ENCODE data around the gene GUCY1A1.

The GUCY1A1 gene

DNA sequence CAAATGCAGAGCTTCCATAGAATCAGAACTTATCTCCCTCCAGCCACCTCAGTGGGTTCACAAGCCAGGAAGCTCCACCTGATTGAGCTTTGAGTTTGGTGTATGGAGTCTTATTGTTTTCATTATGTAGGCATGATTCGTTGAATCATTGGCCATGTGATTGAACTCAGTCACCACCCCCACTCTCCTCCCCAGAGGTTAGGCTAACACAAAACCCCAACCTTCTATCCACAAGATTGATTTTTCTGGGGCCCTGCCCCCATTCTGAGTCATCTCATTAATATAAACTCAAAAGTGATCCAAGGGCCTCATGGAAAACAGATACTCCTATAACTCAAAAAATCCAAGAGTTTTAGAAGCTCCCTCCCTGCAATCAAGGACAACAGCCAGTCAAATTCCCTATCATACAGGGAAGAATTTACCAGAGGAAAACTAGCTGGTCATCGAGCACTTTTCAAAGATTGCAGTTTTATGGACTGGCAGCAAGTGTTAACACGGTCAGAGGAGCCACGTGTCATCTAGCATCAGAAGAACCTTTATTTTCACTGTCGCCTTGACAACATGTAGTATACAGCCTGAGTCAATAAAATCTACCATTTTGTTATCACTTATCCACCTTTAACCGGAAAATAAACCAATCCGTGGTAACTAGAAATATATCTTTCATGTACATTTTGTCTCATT is 56.3 kb downstream of the GUCY1A1 start:
- Mint-ChIP-seq H3K36me3 (no peaks in the 10 kb centered on the region), H3K9me3 (ENCODE audit: low read depth) (no peaks in the 10 kb centered on the region), H3K27ac (no peak overlapping the region), H3K4me3 (no peak overlapping the region), H3K27me3 (peaks cover 2% of the 10 kb centered on the region), H3K4me1 (ENCODE audit: low read depth) (no peaks in the 10 kb centered on the region)

DNA sequence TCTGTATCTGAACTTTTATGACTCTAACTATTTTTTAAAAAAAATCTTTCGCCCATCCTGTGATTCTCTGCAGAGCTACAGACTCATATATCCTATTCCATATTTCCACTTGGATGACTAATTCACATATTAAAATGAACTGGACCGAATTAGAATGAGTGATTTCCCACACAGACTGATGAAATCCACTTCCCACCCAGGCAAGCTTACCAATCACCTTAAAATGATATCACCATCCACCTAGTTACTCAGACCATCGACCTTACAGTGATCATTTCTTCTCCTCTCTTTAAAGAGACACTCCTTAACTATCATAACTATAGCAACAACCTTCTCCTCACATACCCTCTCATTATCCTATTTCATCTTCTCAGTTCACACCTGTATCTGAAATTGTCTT is 58.1 kb downstream of the GUCY1A1 start:
- Mint-ChIP-seq H3K9me3 (ENCODE audit: low read depth) (no peaks in the 10 kb centered on the region), H3K4me1 (ENCODE audit: low read depth) (no peaks in the 10 kb centered on the region), H3K27ac (no peak overlapping the region), H3K4me3 (no peak overlapping the region), H3K36me3 (no peaks in the 10 kb centered on the region), H3K27me3 (peaks cover 2% of the 10 kb centered on the region)

DNA sequence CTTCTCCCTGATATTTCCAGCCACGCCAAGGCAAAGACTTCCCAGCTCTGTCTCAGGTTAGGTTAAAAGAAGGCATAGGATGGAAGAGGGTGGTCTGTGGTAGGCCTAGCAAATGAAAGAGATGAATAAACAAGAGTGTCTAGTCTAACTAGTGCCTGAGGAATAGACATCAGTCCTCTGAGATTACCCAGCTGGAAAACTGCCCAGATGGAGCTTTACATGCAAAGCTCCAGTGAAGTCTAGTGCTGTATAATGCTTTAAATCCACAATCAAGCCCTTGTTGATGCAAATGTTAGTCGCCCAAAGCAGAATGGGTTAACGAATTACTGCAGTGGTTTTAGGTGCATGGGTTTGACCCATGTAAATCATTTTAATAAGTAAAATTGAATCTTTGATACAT is 67.4 kb downstream of the GUCY1A1 start:
- Mint-ChIP-seq H3K4me1 (ENCODE audit: low read depth) (no peaks in the 10 kb centered on the region), H3K4me3 (no peak overlapping the region)

DNA sequence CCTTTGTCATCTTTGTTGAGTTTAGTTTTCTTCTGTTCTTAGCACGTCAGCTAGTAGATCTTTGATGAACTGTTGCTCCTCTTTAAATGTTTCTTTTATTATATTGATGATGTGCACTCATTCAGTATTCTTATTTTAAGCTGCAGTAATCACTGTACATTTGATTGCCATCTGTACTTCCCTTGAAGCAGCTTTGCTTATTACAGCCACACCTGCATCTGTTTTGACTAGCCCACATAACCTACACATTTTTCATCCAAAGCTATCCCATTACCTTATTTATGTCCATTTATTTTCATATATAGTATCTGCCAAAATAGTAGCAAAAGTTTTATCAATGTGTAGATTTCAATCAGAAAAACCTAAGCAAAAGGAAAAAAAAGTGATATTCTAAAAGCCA is 68.3 kb downstream of the GUCY1A1 start:
- no peak overlapping the region for H3K4me3 Mint-ChIP-seq
- H3K27me3 Mint-ChIP-seq = peaks cover 2% of the 10 kb centered on the region
- H3K9me3 Mint-ChIP-seq (ENCODE audit: low read depth) = no peaks in the 10 kb centered on the region
- no peak overlapping the region for H3K27ac Mint-ChIP-seq
- H3K36me3 Mint-ChIP-seq = no peaks in the 10 kb centered on the region
- no peaks in the 10 kb centered on the region for H3K4me1 Mint-ChIP-seq (ENCODE audit: low read depth)

More for the DNA sequence above, 67.4 kb downstream of the GUCY1A1 start:
- Mint-ChIP-seq H3K27ac (no peak overlapping the region), H3K27me3 (peaks cover 2% of the 10 kb centered on the region), H3K36me3 (no peaks in the 10 kb centered on the region), H3K9me3 (ENCODE audit: low read depth) (no peaks in the 10 kb centered on the region)

DNA sequence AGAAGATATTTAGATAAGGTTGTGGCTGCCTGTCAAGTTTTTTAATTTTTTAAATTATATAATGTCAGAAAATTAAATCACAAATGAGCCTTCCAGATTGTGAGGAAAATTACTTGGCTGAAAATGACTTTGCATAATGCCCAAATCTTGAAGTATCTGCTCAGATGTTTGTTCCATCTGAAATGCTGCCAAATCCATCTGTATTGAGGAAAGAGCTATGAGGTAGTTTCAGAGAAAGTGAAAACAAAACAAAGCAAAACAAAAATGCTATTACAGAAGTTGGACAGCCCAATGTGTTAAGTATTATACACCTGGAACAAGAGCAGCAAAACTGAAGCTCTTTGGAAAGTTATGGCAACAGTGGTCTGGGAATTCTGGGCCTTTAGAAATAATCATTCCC is 68.8 kb downstream of the GUCY1A1 start:
- Mint-ChIP-seq H3K27me3 (peaks cover 2% of the 10 kb centered on the region), H3K4me3 (no peak overlapping the region), H3K27ac (no peak overlapping the region), H3K36me3 (no peaks in the 10 kb centered on the region), H3K4me1 (ENCODE audit: low read depth) (no peaks in the 10 kb centered on the region), H3K9me3 (ENCODE audit: low read depth) (no peaks in the 10 kb centered on the region)

DNA sequence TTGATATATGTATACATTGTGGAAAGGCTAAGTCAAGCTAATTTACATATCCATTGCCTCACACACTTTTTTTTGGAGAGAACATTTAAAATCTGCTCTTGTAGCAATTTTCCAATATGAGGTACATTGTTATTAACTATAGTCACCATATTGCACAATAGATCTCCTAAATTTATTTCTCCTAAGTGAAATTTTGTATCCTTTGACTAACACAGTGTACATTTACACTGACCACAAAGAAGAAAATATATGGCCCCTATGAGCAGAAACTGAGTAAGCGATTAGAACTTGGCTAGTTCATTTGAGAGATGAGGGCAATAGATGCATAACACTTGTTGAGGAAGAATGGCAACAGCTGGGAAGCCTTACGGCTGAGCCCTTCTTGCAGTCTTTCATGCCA is 71.9 kb downstream of the GUCY1A1 start:
- Mint-ChIP-seq H3K27ac (no peak overlapping the region), H3K4me3 (no peak overlapping the region), H3K9me3 (ENCODE audit: low read depth) (no peaks in the 10 kb centered on the region), H3K27me3 (no peaks in the 10 kb centered on the region), H3K4me1 (ENCODE audit: low read depth) (no peaks in the 10 kb centered on the region), H3K36me3 (no peaks in the 10 kb centered on the region)

DNA sequence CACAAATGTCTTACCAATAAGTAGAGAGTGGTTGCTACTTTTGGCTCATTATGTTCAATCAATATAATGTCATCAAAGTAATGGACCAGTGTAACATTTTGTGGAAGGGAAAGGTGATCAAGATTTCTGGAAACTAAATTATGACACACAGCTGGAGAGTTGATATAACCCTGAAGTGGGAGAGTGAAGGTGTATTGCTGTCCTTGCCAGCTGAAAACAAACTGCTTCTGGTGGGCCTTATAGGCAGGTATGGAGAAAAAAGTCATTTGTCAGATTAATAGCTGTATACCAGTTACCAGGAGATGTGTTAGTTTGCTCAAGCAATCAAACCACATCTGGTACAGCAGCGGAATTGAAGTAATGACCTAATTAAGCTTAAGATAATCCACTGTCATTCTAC is 74.9 kb downstream of the GUCY1A1 start:
- H3K27me3 Mint-ChIP-seq = no peaks in the 10 kb centered on the region
- no peak overlapping the region for H3K27ac Mint-ChIP-seq
- no peaks in the 10 kb centered on the region for H3K36me3 Mint-ChIP-seq
- no peaks in the 10 kb centered on the region for H3K4me1 Mint-ChIP-seq (ENCODE audit: low read depth)
- no peaks in the 10 kb centered on the region for H3K9me3 Mint-ChIP-seq (ENCODE audit: low read depth)
- H3K4me3 Mint-ChIP-seq = no peak overlapping the region

DNA sequence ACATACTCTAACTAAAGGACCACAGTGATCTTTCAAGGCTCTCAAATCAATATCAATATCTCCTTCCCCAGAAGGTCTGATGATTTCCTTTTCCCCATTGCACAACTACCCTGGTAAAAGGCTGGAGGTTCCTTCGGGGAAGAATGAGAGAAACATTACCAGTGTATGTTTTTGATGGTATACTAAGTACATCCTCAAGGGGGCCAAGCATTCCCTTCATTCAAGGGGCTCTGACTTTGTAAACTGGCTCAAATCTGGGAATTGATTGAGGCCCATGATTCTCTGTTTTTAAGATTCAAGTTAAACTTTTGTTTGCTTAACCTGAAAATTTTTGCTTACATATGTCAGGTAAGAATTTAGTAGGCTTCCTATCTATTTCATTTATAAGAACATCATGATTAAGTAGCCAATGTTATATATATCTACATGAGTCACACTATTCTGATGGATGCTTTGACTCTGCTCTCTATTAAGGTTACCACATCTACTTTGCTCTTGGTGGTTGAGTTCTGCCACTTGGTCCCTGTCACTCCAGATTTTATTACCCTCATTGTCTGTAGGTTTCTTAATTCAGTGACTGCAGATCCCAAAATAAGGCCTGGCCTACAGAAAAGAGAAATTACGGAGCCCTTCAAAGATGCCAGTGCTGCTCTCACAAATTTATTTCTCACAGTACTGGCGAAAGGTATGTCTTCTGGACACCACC is 75.8 kb downstream of the GUCY1A1 start:
- Mint-ChIP-seq H3K36me3 (no peaks in the 10 kb centered on the region), H3K4me1 (ENCODE audit: low read depth) (no peaks in the 10 kb centered on the region), H3K4me3 (no peak overlapping the region), H3K9me3 (ENCODE audit: low read depth) (no peaks in the 10 kb centered on the region), H3K27ac (no peak overlapping the region), H3K27me3 (no peaks in the 10 kb centered on the region)

DNA sequence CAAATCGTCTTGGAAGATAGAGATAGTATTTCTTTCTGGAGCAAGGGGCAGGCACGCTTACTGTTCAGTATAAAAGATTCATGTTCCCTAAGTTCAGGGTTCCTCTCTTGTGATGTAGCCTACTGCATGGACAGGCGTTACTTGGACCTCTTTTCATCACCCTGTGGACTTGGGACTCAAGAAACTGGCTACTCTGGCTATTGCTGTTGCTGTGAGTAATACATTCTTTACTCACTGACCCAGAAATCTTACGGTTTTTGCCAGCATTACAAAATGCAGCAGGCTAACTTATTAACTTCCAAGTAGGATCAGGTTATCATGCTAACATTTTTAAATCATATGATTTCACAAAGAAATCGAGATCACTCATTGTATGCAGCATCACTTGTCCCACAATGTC is 79.3 kb downstream of the GUCY1A1 start:
- no peaks in the 10 kb centered on the region for H3K27me3 Mint-ChIP-seq
- no peaks in the 10 kb centered on the region for H3K36me3 Mint-ChIP-seq
- no peaks in the 10 kb centered on the region for H3K9me3 Mint-ChIP-seq (ENCODE audit: low read depth)
- no peaks in the 10 kb centered on the region for H3K4me1 Mint-ChIP-seq (ENCODE audit: low read depth)
- H3K4me3 Mint-ChIP-seq = no peak overlapping the region
- H3K27ac Mint-ChIP-seq = no peak overlapping the region

DNA sequence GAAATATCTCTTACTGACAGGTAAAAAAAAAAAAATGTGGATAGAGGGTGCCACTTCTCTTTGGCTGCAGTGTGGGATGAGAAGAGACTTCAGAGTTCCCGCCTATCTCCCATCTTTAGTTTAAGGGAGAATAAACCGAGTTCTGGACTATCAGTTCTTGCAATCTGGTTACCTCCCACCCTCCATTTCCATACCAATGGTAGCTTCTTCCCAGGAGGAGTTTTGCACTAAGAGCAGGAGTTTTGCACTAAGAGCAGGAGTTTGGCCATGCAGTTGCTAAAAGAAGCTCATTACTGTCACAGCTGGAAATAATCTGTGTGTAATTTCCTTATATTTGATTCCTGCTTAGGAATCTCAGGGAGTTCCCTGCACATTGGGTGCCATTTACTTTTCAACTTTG is 81.4 kb downstream of the GUCY1A1 start:
- no peak overlapping the region for H3K27ac Mint-ChIP-seq
- H3K4me1 Mint-ChIP-seq (ENCODE audit: low read depth) = no peaks in the 10 kb centered on the region
- no peaks in the 10 kb centered on the region for H3K36me3 Mint-ChIP-seq
- H3K4me3 Mint-ChIP-seq = no peak overlapping the region
- no peaks in the 10 kb centered on the region for H3K27me3 Mint-ChIP-seq
- H3K9me3 Mint-ChIP-seq (ENCODE audit: low read depth) = no peaks in the 10 kb centered on the region

DNA sequence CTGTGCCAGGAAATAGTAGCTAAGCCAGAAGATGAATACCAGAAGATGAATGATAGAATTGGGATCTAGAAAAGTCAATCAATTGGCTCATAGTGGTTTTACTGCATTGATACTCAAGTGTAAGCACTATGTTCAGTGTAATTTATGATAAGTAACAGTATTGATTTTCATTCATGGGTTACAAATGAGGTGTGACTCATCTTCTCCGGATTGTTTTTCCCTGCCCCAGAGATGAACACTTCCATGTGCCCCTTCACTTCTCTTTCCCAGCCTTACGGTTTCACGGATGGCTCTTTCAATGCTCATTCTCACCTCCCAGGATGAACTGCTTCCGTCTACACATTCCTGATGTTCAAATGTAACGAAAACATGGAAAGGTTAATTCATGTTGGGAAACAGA is 82.4 kb downstream of the GUCY1A1 start:
- H3K4me3 Mint-ChIP-seq = no peak overlapping the region
- H3K27me3 Mint-ChIP-seq = no peaks in the 10 kb centered on the region
- H3K4me1 Mint-ChIP-seq (ENCODE audit: low read depth) = no peaks in the 10 kb centered on the region
- no peaks in the 10 kb centered on the region for H3K36me3 Mint-ChIP-seq
- H3K9me3 Mint-ChIP-seq (ENCODE audit: low read depth) = no peaks in the 10 kb centered on the region
- H3K27ac Mint-ChIP-seq = no peak overlapping the region

DNA sequence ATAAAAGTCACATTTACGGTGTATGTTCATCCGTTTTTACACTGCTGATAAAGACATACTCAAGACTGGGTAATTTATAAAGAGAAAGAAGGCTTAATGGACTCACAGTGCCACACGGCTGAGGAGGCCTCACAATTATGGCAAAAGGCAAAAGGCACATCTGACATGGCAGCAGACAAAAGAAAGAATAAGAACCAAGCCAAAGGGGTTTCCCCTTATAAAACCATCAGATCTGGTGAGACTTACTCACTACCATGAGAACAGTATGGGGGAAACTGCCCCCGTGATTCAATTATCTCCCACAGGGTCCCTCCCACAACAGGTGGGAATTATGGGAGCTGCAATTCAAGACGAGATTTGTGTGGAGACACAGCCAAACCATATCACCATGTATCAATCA is 84.9 kb downstream of the GUCY1A1 start:
- Mint-ChIP-seq H3K4me1 (ENCODE audit: low read depth) (no peaks in the 10 kb centered on the region), H3K9me3 (ENCODE audit: low read depth) (no peaks in the 10 kb centered on the region), H3K27me3 (peaks cover 5% of the 10 kb centered on the region), H3K4me3 (no peak overlapping the region), H3K27ac (no peak overlapping the region), H3K36me3 (no peaks in the 10 kb centered on the region)

DNA sequence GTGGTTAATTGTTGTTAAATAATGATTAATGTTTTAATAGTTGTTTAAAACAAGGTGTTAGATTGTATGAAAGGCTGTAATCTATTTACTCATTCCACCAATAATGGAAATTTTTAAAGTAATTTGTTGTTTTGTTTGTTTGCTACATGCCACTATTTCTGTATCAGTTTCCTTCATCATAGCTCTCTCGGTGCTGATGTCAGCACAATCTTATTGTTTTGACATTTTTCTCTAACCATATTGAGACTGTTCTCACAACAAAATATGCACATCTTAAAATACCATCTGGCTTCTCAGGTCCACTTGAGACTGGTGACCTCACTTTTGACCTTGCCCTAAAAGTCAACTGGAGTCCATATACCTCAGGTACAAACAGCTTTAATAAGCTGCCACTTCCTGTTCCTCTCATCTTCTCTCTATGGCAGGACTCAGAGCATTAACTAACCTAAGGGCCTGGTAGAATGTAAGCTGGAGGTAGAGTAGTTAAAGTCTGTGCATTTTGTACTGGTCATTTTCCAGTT is 91.2 kb downstream of the GUCY1A1 start:
- peaks cover 6% of the 10 kb centered on the region for H3K4me1 Mint-ChIP-seq (ENCODE audit: low read depth)
- H3K36me3 Mint-ChIP-seq = no peaks in the 10 kb centered on the region
- peaks cover 25% of the 10 kb centered on the region for H3K27me3 Mint-ChIP-seq
- H3K27ac Mint-ChIP-seq = no peak overlapping the region
- no peak overlapping the region for H3K4me3 Mint-ChIP-seq
- H3K9me3 Mint-ChIP-seq (ENCODE audit: low read depth) = no peaks in the 10 kb centered on the region

DNA sequence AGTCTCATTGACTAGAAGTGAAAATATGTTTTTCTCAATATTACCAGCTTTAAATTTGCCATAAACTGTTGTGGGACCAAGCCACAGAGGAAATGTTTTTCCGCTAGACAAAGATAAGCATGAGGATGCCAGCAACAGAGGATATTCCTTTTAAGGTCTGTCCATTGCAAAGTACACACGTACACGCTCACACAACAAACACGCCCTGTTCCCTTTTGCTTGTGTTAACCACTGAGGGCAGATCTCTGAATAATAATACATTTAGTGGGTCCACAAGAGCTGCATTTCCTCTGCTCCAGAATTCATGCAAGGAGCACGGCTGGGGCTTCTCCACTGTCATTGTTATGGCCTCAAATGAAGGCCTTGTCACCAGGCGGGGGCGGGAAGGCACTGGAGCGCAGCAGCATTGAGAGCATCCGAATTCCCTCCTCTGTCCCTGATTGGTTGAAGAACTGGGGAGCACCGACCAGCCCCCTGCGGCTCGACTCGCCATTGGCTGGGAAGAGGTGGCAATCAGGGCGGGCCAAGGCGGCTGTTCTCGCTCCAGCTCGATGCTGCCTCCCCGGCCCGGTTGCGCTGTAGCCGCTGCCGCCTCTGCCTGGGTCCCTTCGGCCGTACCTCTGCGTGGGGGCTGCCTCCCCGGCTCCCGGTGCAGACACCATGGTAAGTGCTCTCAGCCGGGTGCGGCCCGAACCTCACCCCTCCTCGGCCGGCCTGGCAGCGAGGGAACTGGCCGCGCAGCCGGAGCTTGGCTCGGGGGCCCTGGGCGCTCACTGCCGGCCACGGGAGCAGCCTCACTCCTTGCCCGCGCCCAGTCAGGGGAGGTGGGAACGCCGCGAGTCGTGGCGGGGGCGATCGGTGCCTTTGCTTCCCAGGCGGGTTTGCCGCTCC is 92.1 kb downstream of the GUCY1A1 start, which contains the start of gene GUCY1B1:
TSS of gene GUCY1B1 (plus strand) at position 541 of the 891 bp plus-strand sequence. CDS start at position 661, 120 bp downstream.
- H3K27ac Mint-ChIP-seq = no peak within 1 kb of the TSS
- peak within 1 kb of the TSS; percentile 69 for H3K4me3 Mint-ChIP-seq
- H3K36me3 Mint-ChIP-seq = no peaks in the 10 kb centered on the region
- peaks cover 28% of the 10 kb centered on the region for H3K27me3 Mint-ChIP-seq
- H3K9me3 Mint-ChIP-seq (ENCODE audit: low read depth) = no peaks in the 10 kb centered on the region
- H3K4me1 Mint-ChIP-seq (ENCODE audit: low read depth) = peaks cover 6% of the 10 kb centered on the region

Measured in activated naive CD8-positive, alpha-beta T cell (primary cell).